GM10248 (cell line): Measurements from ENCODE around the gene LRTM2.

ENCODE experiments used
- CTCF ChIA-PET: fragments of 300-600 bp; sonication (Branson Sonifier 250); formaldehyde crosslinking; extraction: SDS; loops from one replicate; lab custom pipeline; 2021; ENCODE audit warnings: antibody characterized with exemption; lab: Yijun Ruan, JAX
- POLR2A ChIA-PET: fragments of 350-650 bp; sonication (Branson Sonifier 250); formaldehyde crosslinking; extraction: SDS; loops from one replicate; lab custom pipeline; 2020; ENCODE audit warnings: antibody characterized with exemption; lab: Yijun Ruan, JAX
- DNase-seq: peaks from one replicate; pipeline ENCODE4 v3.0.0; 2012; ENCODE audit errors: extremely low spot score
- TF ChIP-seq, protein P1 (sequence below): IDR thresholded peaks from 2 replicates; pipeline ENCODE4 v1.5.1; 2012; ENCODE audit warnings: mild to moderate bottlenecking, low read depth; ENCODE audit errors: extremely low read depth, missing control alignments, control extremely low read depth

The LRTM2 gene

GRCh38 chr12:1841586-1842182, 21.3 kb downstream of the LRTM2 start:
- no peak for DNase-seq
- TF ChIP-seq, protein P1, sequence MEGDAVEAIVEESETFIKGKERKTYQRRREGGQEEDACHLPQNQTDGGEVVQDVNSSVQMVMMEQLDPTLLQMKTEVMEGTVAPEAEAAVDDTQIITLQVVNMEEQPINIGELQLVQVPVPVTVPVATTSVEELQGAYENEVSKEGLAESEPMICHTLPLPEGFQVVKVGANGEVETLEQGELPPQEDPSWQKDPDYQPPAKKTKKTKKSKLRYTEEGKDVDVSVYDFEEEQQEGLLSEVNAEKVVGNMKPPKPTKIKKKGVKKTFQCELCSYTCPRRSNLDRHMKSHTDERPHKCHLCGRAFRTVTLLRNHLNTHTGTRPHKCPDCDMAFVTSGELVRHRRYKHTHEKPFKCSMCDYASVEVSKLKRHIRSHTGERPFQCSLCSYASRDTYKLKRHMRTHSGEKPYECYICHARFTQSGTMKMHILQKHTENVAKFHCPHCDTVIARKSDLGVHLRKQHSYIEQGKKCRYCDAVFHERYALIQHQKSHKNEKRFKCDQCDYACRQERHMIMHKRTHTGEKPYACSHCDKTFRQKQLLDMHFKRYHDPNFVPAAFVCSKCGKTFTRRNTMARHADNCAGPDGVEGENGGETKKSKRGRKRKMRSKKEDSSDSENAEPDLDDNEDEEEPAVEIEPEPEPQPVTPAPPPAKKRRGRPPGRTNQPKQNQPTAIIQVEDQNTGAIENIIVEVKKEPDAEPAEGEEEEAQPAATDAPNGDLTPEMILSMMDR: no peak
- CTCF ChIA-PET: no interaction called here
- POLR2A ChIA-PET: no interaction called here

DNA sequence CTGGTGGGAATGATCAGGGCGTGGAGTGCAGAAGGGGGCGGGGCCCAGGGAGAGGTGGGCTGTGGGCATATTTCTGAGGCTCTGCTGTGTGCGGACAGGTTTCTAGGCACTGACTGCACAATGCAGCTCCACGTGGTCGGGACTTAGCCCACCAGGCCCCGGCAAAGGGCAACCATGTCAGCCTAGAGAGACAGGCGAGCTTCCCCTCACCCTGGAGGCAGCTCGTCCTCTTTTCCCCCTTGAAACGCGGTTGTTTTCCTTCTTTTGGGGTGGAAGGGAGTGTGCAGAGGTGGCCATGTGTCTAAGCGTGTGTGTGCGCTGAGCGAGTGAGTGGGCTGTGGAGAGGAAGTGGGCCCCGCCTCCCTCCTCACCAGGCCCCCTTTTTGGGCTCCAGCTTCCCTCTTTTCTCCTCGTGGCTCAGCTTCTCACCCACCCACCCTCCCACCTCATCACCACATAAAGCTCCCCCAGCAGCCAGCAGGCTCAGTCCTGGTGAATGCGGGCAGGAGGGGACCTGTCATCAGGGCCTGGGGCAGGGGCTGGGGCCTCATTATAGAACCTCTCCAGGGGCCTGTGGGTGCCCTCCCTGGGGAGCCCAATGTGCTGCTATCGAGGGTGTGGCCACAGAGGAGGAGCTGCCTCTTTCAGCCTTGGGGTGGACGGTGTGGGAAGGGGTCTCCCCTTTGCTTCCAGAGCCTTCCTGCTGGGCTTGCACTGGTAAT, 22.0 kb downstream of the LRTM2 start:
- POLR2A ChIA-PET: no interaction called here
- TF ChIP-seq, protein P1: no peak
- CTCF ChIA-PET: interaction anchor here (0.7 kb wide), 1 partner anchor 51 kb away, joined by 3 read pairs; no protein-coding TSS in a partner anchor
- no peak for DNase-seq

DNA sequence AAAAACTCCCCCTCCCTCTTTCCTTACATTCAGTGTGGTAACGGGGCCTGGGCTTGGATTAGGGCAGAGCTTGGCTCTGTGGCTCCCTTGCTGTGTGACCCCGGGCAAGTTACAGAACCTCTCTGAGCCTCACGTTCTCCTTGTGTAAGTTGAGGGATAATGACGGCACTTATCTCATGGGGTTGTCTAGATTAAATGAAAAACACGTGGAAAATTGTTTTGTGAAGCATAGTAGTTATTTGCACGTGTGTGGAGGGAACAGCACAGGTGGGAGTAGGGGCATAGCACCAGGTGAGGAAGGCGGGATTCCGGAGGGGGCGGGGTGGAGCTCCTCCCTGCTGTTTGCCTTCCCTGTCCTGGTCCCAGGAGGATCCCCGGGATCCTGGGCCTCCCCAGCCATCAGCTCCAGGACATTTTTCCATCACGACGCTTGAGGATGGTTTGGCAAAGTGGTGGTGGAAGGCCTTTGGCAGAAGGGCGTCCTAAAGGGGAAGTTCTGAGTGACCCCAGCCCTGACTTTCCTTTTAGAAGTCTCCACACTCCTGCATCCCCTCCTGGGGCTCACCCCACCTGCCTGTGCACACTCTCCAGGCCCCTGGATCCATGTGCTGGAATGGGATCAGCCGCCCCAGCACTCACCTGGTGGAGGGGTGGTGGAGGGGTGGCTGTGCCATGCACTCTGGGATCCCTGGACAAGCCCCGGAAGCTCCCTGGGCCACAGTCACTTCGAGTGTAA, 22.7 kb downstream of the LRTM2 start:
- ChIA-PET POLR2A (no interaction called here), CTCF (interaction anchor here (0.7 kb wide), 1 partner anchor 52 kb away, joined by 3 read pairs; no protein-coding TSS in a partner anchor)
- TF ChIP-seq, protein P1: no peak
- no peak for DNase-seq

GRCh38 chr12:1843641-1844005, 23.3 kb downstream of the LRTM2 start:
- ChIA-PET CTCF (no interaction called here), POLR2A (no interaction called here)
- no peak for DNase-seq
- TF ChIP-seq, protein P1: no peak

- ChIA-PET POLR2A (no interaction called here), CTCF (no interaction called here)
- no peak for DNase-seq
- TF ChIP-seq, protein P1: no peak
Observed at GRCh38 chr12:1844223-1844622, 23.9 kb downstream of the LRTM2 start.

- DNase-seq: no peak
- ChIA-PET CTCF (no interaction called here), POLR2A (no interaction called here)
- TF ChIP-seq, protein P1: no peak
Observed at GRCh38 chr12:1844661-1845409, 24.5 kb downstream of the LRTM2 start.
